H1 (cell line): ENCODE data around the gene CCDC88C. TPM values are rescaled to one million over a fixed set of nuclear protein-coding genes. Genes with fewer than 3 reads are reported as not detected.

Experiments used
- CTCF ChIA-PET: fragments of 300-600 bp; sonication (Branson Sonifier 250); formaldehyde crosslinking; loops from one replicate; lab custom pipeline; 2021; ENCODE audit not compliant: partially characterized antibody; lab: Charles Lee
- POLR2A ChIA-PET: fragments of 300-600 bp; sonication (Branson Sonifier 250); formaldehyde crosslinking; loops from one replicate; lab custom pipeline; 2021; ENCODE audit warnings: inconsistent platforms; ENCODE audit not compliant: partially characterized antibody; lab: Charles Lee
- DNase-seq, 2 experiments: peaks; one replicate each; pipeline versions ENCODE4 v3.0.0 to v3.0.0-alpha.2; 2010 to 2022; ENCODE audit warnings: low spot score in 2 of 2, low read depth in 1 of 2, mixed read lengths in 1 of 2
- FAIRE-seq: peaks from 2 replicates; lab custom pipeline; 2011; peaks lifted over from hg19 to GRCh38; lab: Jason Lieb, UNC
- H2AFZ ChIP-seq: 2 replicates; pipeline ENCODE4 v1.8.1; 2012; ENCODE audit warnings: low read length, inconsistent platforms
- H2AK5ac ChIP-seq: 2 replicates; pipeline ENCODE4 v1.6.1; 2013; ENCODE audit warnings: low read depth, low read length
- H2BK120ac ChIP-seq: replicated peaks from 2 replicates; pipeline ENCODE3; 2013; ENCODE audit warnings: low read depth, low read length, inconsistent platforms
- H2BK12ac ChIP-seq: 2 replicates; pipeline ENCODE4 v1.6.1; 2013; ENCODE audit warnings: low read depth, low read length
- H2BK15ac ChIP-seq: 2 replicates; pipeline ENCODE4 v1.6.1; 2013; ENCODE audit warnings: low read length
- H2BK20ac ChIP-seq: 2 replicates; pipeline ENCODE4 v1.6.1; 2013; ENCODE audit warnings: low read length
- H2BK5ac ChIP-seq: 2 replicates; pipeline ENCODE4 v1.6.1; 2013; ENCODE audit warnings: low read depth, low read length
- H3K14ac ChIP-seq: 2 replicates; pipeline ENCODE4 v1.6.1; 2013; ENCODE audit warnings: inconsistent platforms; ENCODE audit not compliant: insufficient read length
- H3K18ac ChIP-seq: 2 replicates; pipeline ENCODE4 v1.6.1; 2013; ENCODE audit warnings: low read length; ENCODE audit errors: extremely low read depth
- H3K23ac ChIP-seq: 2 replicates; pipeline ENCODE4 v1.6.1; 2013; ENCODE audit warnings: inconsistent platforms; ENCODE audit not compliant: insufficient read length
- H3K23me2 ChIP-seq: 2 replicates; pipeline ENCODE4 v1.6.1; 2013; ENCODE audit warnings: low read depth, low read length
- H3K27ac ChIP-seq: 2 replicates; pipeline ENCODE4 v1.6.1; 2011; ENCODE audit warnings: low read depth, low read length, inconsistent platforms
- H3K27me3 ChIP-seq, 4 experiments: replicated peaks in 1 of 4; 1 replicate in 1 of 4; 2 replicates in 3 of 4; pipeline versions ENCODE4 v1.6.1 to v1.8.1; 2011 to 2013; ENCODE audit warnings: low read length in 3 of 4, mild to moderate bottlenecking in 3 of 4, inconsistent platforms in 2 of 4, mixed read lengths in 2 of 4, moderate library complexity in 1 of 4; ENCODE audit not compliant: control insufficient read depth in 3 of 4, insufficient read depth in 3 of 4; ENCODE audit errors: extremely low read depth in 1 of 4
- H3K36me3 ChIP-seq, 4 experiments: 2 replicates each; pipeline versions ENCODE4 v1.6.1 to v1.8.1; 2011 to 2013; ENCODE audit warnings: mild to moderate bottlenecking in 4 of 4, low read length in 3 of 4, moderate library complexity in 2 of 4, control low read depth in 1 of 4, inconsistent platforms in 1 of 4; ENCODE audit not compliant: insufficient read depth in 4 of 4, control insufficient read depth in 2 of 4
- H3K4ac ChIP-seq: replicated peaks from 2 replicates; pipeline ENCODE3; 2013; ENCODE audit warnings: low read length, low read depth, mixed read lengths, inconsistent platforms; ENCODE audit not compliant: insufficient read length
- H3K4me1 ChIP-seq, 4 experiments: replicated peaks in 1 of 4; 1 replicate in 1 of 4; 2 replicates in 3 of 4; pipeline versions ENCODE4 v1.6.1 to v1.8.1; 2011 to 2013; ENCODE audit warnings: low read length in 3 of 4, inconsistent platforms in 2 of 4, mixed read lengths in 1 of 4; ENCODE audit not compliant: insufficient read depth in 4 of 4, control insufficient read depth in 3 of 4
- H3K4me2 ChIP-seq, 2 experiments: 2 replicates each; pipeline versions ENCODE4 v1.6.1 to v1.8.1; 2011 to 2013; ENCODE audit warnings: low read depth in 2 of 2, low read length in 2 of 2, control low read depth in 1 of 2, inconsistent platforms in 1 of 2, mild to moderate bottlenecking in 1 of 2; ENCODE audit not compliant: insufficient read depth in 1 of 2
- H3K4me3 ChIP-seq, 4 experiments: fragments of 200-600, 300-600 bp in 1 of 4; sonication (generic), shearing (Covaris generic), sonication (Bioruptor Twin) in 1 of 4; 2 replicates each; pipeline versions ENCODE4 v1.5.1 to v1.8.1; 2011 to 2016; ENCODE audit warnings: low read length in 4 of 4, low read depth in 3 of 4, control low read depth in 2 of 4, inconsistent platforms in 2 of 4, mild to moderate bottlenecking in 2 of 4, mixed read lengths in 1 of 4, moderate library complexity in 1 of 4; ENCODE audit not compliant: insufficient read depth in 2 of 4; ENCODE audit errors: extremely low read depth in 1 of 4
- H3K56ac ChIP-seq: replicated peaks from 2 replicates; pipeline ENCODE3; 2013; ENCODE audit warnings: low read depth, mild to moderate bottlenecking, mixed read lengths, low read length, inconsistent platforms; ENCODE audit not compliant: insufficient read length
- H3K79me1 ChIP-seq: 2 replicates; pipeline ENCODE4 v1.6.1; 2013; ENCODE audit warnings: low read depth, low read length, control low read depth
- H3K79me2 ChIP-seq, 2 experiments: 2 replicates each; pipeline versions ENCODE4 v1.6.1 to v1.8.1; 2012 to 2013; ENCODE audit warnings: low read length in 2 of 2, mild to moderate bottlenecking in 2 of 2, inconsistent platforms in 1 of 2; ENCODE audit not compliant: insufficient read depth in 2 of 2, control insufficient read depth in 1 of 2
- H3K9ac ChIP-seq, 4 experiments: replicated peaks in 1 of 4; 1 replicate in 1 of 4; 2 replicates in 3 of 4; pipeline versions ENCODE4 v1.6.1 to v1.8.1; 2011 to 2013; ENCODE audit warnings: low read depth in 3 of 4, low read length in 3 of 4, control low read depth in 2 of 4, mild to moderate bottlenecking in 2 of 4, moderate library complexity in 2 of 4, inconsistent platforms in 1 of 4; ENCODE audit errors: extremely low read depth in 1 of 4
- H3K9me3 ChIP-seq, 2 experiments: 2 replicates each; pipeline versions ENCODE4 v1.6.1 to v1.8.1; 2012 to 2013; ENCODE audit warnings: mild to moderate bottlenecking in 2 of 2, moderate library complexity in 2 of 2, control low read depth in 1 of 2, inconsistent platforms in 1 of 2, low read depth in 1 of 2, low read length in 1 of 2, mixed read lengths in 1 of 2; ENCODE audit not compliant: insufficient read depth in 2 of 2
- H4K20me1 ChIP-seq, 2 experiments: replicated peaks in 1 of 2; 2 replicates each; pipeline versions ENCODE3 to v1.8.1; 2011 to 2013; ENCODE audit warnings: inconsistent platforms in 2 of 2, low read length in 2 of 2, mild to moderate bottlenecking in 1 of 2; ENCODE audit not compliant: insufficient read depth in 2 of 2, control insufficient read depth in 1 of 2
- H4K5ac ChIP-seq: 2 replicates; pipeline ENCODE4 v1.6.1; 2013; ENCODE audit warnings: low read length, low read depth, mixed read lengths, inconsistent platforms; ENCODE audit not compliant: insufficient read length
- H4K8ac ChIP-seq: 2 replicates; pipeline ENCODE4 v1.8.0; 2013; ENCODE audit warnings: mild to moderate bottlenecking, moderate library complexity, low read length, inconsistent platforms; ENCODE audit not compliant: insufficient read depth; ENCODE audit errors: extremely low read depth
- H4K91ac ChIP-seq: replicated peaks from 2 replicates; pipeline ENCODE3; 2013; ENCODE audit warnings: low read length, mixed read lengths, inconsistent platforms; ENCODE audit not compliant: insufficient read length
- BRCA1 ChIP-seq: IDR thresholded peaks from 2 replicates; pipeline ENCODE4 v1.6.1; 2012; ENCODE audit warnings: low read depth, low read length, improper control_type of control experiment
- CREB1 ChIP-seq: IDR thresholded peaks from 2 replicates; pipeline ENCODE4 v1.6.1; 2012; ENCODE audit warnings: inconsistent platforms
- NANOG ChIP-seq: IDR thresholded peaks from 2 replicates; pipeline ENCODE4 v1.6.1; 2011; ENCODE audit warnings: low read length, low read depth, mild to moderate bottlenecking, inconsistent platforms; ENCODE audit not compliant: insufficient read depth, poor library complexity, severe bottlenecking
- POLR2AphosphoS5 ChIP-seq: IDR thresholded peaks from 2 replicates; pipeline ENCODE4 v1.6.1; 2011; ENCODE audit warnings: low read depth, low read length
- RAD21 ChIP-seq, 2 experiments: IDR thresholded peaks in 1 of 2; conservative IDR thresholded peaks in 1 of 2; 2 replicates each; pipeline ENCODE4 v1.6.1; 2011; ENCODE audit warnings: low read depth in 2 of 2, low read length in 2 of 2, improper control_type of control experiment in 1 of 2, inconsistent platforms in 1 of 2, mild to moderate bottlenecking in 1 of 2, moderate library complexity in 1 of 2
- RBBP5 ChIP-seq: IDR thresholded peaks from 2 replicates; pipeline ENCODE4 v1.7.1; 2012; ENCODE audit warnings: low read depth, mild to moderate bottlenecking, inconsistent platforms, low read length, moderate library complexity, borderline replicate concordance
- RFX5 ChIP-seq: IDR thresholded peaks from 2 replicates; pipeline ENCODE4 v1.6.1; 2011; ENCODE audit warnings: low read depth, low read length, improper control_type of control experiment, borderline replicate concordance
- TEAD4 ChIP-seq: IDR thresholded peaks from 2 replicates; pipeline ENCODE4 v1.6.1; 2012; ENCODE audit warnings: low read depth, low read length, inconsistent platforms, mixed read lengths
- YY1 ChIP-seq: IDR thresholded peaks from 2 replicates; pipeline ENCODE4 v1.6.1; 2011; ENCODE audit warnings: low read depth, mild to moderate bottlenecking, low read length
- polyA plus RNA-seq, 7 experiments: library from polyadenylated mRNA; depleted of rRNA in 3 of 7; stranded (reverse) in 5 of 7; unstranded in 2 of 7; fragments of >200 nt in 5 of 7; fragments of 200-250 nt in 2 of 7; gene quantifications; 1 replicate in 5 of 7; 2 replicates in 1 of 7; 4 replicates in 1 of 7; pipeline versions ENCODE4 v1.2.1 to v1.2.3, GENCODE V29; 2011 to 2013; ENCODE audit warnings: missing spikeins in 2 of 7, mixed read lengths in 2 of 7
- total RNA-seq: library from RNA; stranded (reverse); fragmentation: NEBNext Ultra II Directional; extraction: Animal tissue kit (Norgen Biotek cat#: 25700); gene quantifications from 2 replicates; pipeline ENCODE4 v1.2.1, GENCODE V29; 2021
- TF ChIP-seq, protein P1 (sequence below): IDR thresholded peaks from 2 replicates; pipeline ENCODE4 v1.6.1; 2012; ENCODE audit warnings: inconsistent platforms

Gene CCDC88C
- total and polyA plus RNA-seq, 2 of the 8 experiments (the other 6 are each of a cell fraction or from before 2014, with no cell fraction given), result 10.3 to 57.7 TPM

DNA sequence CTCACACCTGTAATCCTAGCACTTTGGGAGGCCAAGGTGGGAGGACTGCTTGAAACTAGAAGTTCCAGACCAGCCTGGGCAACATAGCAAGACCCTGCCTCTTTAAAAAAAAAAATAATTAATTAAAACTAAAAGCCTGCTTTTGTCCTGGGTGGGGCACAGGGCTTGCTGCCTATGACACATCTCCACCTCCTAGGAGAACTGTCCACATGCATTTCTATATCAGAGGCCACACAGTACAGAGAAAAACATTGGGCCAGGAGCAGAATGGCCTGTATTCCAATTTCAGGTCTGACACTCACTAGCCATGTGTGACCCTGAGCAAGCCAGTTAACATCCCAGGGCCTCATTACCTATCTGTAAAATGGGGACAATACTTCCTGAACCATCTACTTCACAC lies 31.9 kb downstream of the CCDC88C start:
- Histone ChIP-seq H3K4me2 (no peak overlapping the region), H2BK120ac (no peak overlapping the region), H3K4me1 (peaks cover 13 to 44% (median 32%) of the 10 kb centered on the region in 4 experiments), H4K5ac (no peak overlapping the region), H3K27ac (no peak overlapping the region), H3K23me2 (no peaks in the 10 kb centered on the region), H3K27me3 (no peaks in the 10 kb centered on the region), H3K4ac (no peak overlapping the region), H4K20me1 (peaks cover 17 to 33% of the 10 kb centered on the region in 2 experiments), H2AK5ac (no peak overlapping the region), H2AFZ (no peak overlapping the region), H3K4me3 (no peak overlapping the region), H2BK15ac (no peak overlapping the region), H2BK5ac (no peak overlapping the region), H3K18ac (no peak overlapping the region), H3K79me1 (peaks cover 34% of the 10 kb centered on the region), H2BK20ac (no peak overlapping the region), H4K91ac (no peak overlapping the region), H3K79me2 (peaks cover 18 to 94% of the 10 kb centered on the region in 2 experiments), H4K8ac (no peak overlapping the region), H3K36me3 (no peaks in the 10 kb centered on the region; a peak in 1 of 8 replicates), H3K23ac (no peak overlapping the region), H3K14ac (no peak overlapping the region), H2BK12ac (no peak overlapping the region), H3K56ac (no peak overlapping the region), H3K9me3 (no peaks in the 10 kb centered on the region), H3K9ac (no peak overlapping the region)
- CTCF ChIA-PET, result interaction anchor here (0.6 to 3.7 kb wide), 6 partner anchors 11 to 62 kb away, joined by 3 to 10 read pairs (median 6); partner anchors contain the start of gene CCDC88C
- POLR2A ChIA-PET, result no interaction called here
- TF ChIP-seq RFX5 (no peak), RBBP5 (no peak), POLR2AphosphoS5 (no peak), BRCA1 (no peak), RAD21 (IDR thresholded peaks at IDR 0.05 in 1 of 2, conservative IDR thresholded peaks at IDR 0.05 in 1 of 2; ENCODE audit: low read depth in 2 of 2, low read length in 2 of 2) (no peak), TEAD4 (no peak), CREB1 (no peak), NANOG (no peak), YY1 (no peak)
- TF ChIP-seq, protein P1, sequence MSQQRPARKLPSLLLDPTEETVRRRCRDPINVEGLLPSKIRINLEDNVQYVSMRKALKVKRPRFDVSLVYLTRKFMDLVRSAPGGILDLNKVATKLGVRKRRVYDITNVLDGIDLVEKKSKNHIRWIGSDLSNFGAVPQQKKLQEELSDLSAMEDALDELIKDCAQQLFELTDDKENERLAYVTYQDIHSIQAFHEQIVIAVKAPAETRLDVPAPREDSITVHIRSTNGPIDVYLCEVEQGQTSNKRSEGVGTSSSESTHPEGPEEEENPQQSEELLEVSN, result no peak
- no peak for FAIRE-seq
- DNase-seq, result no peak
